Measurements from ENCODE around the gene MORN1.

Gene MORN1

DNA sequence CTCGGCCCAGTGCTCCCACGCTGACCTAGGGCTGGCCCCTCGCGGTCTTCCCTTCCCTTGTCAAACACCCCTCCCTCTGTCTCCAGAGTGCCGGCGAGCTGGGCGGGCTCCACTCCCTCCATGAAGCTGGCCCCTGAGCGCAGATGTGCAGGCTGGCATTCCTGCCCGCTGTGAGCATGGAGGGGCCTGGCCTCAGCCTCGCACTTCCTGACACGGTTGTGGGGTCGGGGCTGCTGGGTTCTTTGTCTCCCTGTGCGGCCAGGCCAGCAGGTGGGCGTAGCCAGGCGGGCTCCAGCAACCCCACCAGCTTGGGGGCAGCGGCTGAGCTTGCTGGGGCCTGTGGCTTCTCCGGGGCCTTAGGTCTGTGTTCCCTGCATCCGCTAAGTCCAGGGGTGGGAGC is 35.2 kb upstream of the MORN1 start:
- intact Hi-C loops (cut with DNase I) = no loop called here

DNA sequence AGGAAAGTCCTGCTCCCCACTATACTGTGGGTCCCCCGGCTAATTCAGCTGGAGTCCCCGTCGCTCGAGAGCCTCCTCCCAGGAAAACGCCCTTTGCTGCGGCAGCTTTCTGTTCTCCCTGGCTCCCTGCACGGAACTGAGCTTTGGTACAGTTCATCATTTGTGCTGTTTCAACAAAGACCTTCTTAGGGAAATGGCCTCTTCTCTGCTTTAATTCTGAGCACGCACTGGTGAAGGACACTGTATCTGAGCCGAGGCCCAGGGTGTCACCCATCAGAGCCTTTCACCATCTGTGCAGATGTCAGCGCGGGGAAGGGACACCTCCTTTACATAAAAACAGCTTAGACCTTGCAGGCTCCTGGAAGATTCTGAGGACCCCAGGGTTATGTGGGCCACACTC is 34.5 kb upstream of the MORN1 start:
- DNase-seq = peak in 15 of 42 donors; percentile 30 to 69 (median 42)
- intact Hi-C loops (cut with DNase I) = no loop called here

More for the DNA sequence above, 35.2 kb upstream of the MORN1 start:
- no peak for DNase-seq

DNA sequence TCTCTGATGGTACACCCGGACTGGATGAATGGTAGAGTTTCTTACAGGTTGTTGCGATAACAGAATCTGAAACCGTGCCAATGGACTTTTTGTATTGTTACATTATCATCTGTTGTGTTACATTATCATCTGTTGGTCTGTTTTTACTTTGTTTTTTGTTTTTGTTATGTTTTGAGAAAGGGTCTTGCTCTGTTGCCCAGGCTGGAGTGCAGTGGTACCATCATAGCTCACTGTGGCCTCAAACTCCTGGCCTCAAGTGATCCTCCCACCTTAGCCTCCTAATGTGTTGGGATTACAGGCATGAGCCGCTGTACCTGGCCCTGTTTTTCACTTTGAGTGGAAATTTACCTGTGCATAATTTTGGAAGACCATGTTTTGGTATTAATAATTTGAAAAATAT is 31.2 kb upstream of the MORN1 start:
- DNase-seq = no peak
- intact Hi-C loops (cut with DNase I) = no loop called here

- intact Hi-C loops (cut with DNase I) = no loop called here
Observed at GRCh38 chr1:2419416-2419815, 28.1 kb upstream of the MORN1 start.

GRCh38 chr1:2418791-2419320 is 27.5 kb upstream of the MORN1 start:
- intact Hi-C loops (cut with DNase I) = no loop called here
- no peak for DNase-seq

More at GRCh38 chr1:2419416-2419815, 28.1 kb upstream of the MORN1 start:
- DNase-seq = no peak

DNA sequence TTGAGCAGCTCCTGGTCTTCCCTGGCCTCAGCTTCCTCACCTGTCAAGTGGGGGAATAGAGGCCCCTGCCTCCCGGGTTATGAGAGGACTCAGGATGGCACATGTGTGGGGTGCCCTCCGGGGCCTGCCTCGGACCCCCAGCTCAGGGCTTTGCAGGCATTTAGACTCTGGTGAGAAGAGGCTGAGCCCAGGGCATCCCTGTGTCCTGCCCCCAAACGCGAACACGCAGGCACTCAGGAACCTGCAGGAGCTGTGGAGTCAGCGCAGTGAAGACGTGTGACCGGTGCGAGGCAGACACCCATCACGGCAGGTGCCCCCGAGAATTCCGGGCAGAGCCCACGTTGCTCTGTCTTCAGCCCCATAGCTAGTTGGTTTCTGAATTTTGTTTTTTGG is 26.5 kb upstream of the MORN1 start:
- intact Hi-C loops (cut with DNase I) = no loop called here
- no peak for DNase-seq

DNA sequence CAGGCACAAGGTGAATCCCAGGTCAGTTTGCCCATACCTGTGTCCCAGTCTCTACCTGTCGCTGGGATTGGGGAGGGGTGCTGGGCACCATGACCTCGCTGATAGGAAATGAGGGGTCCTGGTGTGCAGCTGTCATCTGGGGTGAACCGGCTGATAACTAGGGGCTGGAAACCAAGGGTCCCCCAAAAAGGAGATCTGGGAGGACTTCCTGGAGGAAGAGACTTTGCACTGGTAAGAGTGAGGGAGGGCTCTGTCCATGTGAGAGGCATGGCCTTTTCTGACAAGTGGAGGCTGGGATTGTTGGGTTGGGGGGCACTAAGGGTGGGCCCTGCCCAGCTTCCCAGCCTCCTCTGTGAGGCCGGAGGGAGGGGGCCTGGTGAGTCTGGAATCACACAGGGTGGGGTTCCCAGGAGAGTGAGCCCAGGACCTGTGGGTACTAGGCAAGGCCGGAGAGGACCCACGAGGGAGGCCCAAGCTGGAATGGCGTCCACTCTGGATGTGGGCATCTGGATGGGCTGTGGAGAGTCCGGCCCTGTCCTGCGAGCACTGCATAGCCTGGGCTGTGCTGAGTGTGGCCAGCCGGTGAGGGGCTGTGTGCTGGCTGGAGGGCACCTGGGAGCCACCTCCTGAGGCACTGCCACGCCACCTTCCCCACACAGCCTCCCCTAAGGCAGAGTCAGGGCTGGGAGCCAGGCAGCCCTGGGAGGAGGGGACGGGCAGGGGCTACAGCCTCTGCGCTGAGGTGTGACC is 25.9 kb upstream of the MORN1 start:
- DNase-seq = no peak
- intact Hi-C loops (cut with DNase I) = no loop called here

DNA sequence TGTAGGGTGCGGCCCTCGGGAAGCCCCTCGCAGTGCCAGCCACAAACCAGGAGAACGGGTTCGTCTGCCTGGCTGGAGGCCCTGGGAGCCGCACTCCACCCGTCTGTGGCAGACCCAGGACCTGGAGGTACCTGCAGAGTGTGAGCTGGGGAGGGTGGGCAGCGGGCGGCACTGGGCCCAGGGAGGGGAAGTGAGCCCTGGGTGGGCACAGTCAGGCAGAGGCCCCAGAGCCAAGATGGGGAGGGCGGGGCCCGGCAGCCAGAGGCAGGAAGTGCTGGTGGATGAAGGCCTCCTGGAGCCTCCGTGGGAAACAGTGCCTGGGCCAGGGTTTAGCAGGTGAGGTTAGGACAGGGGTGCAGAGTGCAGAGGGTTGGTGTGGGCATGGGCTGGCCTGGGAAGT is 25.0 kb upstream of the MORN1 start:
- DNase-seq = no peak

GRCh38 chr1:2415801-2416208 is 24.5 kb upstream of the MORN1 start:
- no peak for DNase-seq

More for the DNA sequence above, 25.0 kb upstream of the MORN1 start:
- intact Hi-C loops (cut with DNase I) = no loop called here

GRCh38 chr1:2415337-2415736 is 24.0 kb upstream of the MORN1 start:
- intact Hi-C loops (cut with DNase I) = no loop called here
- DNase-seq = no peak

More at GRCh38 chr1:2415801-2416208, 24.5 kb upstream of the MORN1 start:
- intact Hi-C loops (cut with DNase I) = no loop called here

GRCh38 chr1:2414297-2414958 is 23.1 kb upstream of the MORN1 start:
- intact Hi-C loops (cut with DNase I) = loop anchor here (1.0 kb wide), 1 partner anchor 134 kb away; no protein-coding TSS in a partner anchor
- peak; percentile 68 to 93 (median 86) for DNase-seq

DNA sequence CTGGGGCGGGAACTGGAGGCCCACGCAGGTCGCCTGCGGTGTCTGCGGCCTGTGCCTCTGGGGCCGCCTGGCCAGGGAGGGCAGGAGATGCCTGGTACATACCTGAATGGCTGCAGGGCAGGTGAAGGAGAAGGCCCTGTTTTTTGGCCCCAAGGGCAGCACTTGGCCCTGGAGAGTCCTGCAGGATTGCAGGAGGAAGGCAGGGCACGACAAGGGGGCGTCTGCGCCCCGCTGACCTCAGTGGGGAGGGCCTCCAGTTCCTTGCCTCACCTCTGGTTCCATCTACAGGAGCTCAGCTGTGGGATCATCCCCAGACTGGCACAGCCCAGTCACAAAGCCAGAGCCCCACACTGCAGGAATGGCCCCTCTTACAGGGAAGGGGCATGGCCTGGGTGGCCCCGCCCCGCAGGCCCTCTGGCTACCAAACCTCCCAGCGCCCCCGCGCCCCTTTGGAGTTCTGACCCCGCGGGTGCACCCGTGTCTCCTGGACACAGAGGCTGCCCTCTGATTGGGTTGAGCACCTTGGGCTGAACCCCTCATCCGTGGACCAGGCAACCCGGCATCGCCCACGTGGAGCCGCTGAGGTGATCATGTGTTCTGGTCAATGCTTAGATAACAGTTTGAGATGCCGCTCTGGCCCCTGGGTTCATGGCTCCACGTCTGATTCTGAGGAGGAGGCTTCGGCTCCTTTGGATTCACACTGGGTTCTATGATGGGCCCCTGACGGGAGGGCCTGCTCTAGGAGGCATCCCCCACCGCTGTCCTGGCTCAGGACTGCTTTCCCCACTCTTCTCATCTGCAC is 22.3 kb upstream of the MORN1 start:
- DNase-seq = peak in 1 of 42 donors; percentile 47
- intact Hi-C loops (cut with DNase I) = loop anchor here (1.0 to 2.0 kb wide), 2 partner anchors 21 to 135 kb away; no protein-coding TSS in a partner anchor

GRCh38 chr1:2412773-2413494 is 21.6 kb upstream of the MORN1 start:
- peak in 5 of 42 donors; percentile 12 to 27 (median 20) for DNase-seq
- intact Hi-C loops (cut with DNase I) = loop anchor here (2.0 kb wide), 1 partner anchor 20 kb away; no protein-coding TSS in a partner anchor

DNA sequence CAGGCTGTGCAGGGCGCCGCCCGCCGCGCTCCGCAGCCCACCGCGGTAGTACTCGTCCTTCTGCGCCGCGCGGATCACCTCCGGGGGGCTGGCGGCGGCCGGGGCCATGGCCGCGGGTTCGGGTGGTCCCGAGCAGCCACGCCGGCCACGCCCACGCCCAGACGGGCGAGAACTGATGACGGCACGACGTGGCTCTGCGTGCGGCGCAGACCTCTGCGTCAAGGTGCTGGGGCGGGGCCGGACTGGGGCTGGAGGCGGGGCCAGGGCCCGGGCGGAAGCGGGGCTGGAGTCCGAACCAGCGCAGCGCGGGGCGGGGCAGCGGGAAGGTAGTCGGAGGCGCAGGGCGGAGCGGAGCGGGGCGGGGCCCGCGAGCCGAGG is 21.0 kb upstream of the MORN1 start, which contains the start of gene PEX10:
TSS of gene PEX10 (minus strand) at position 170 of the 378 bp plus-strand sequence. CDS start at position 108, 62 bp downstream.
- intact Hi-C loops (cut with DNase I) = loop anchor here (2.0 kb wide), 1 partner anchor 20 kb away; no protein-coding TSS in a partner anchor
- peak; percentile 84 to 99 (median 97) for DNase-seq

GRCh38 chr1:2411801-2412394 is 20.5 kb upstream of the MORN1 start:
- intact Hi-C loops (cut with DNase I) = loop anchor here (2.0 kb wide), 1 partner anchor 19 kb away; no protein-coding TSS in a partner anchor
- DNase-seq = peak in 4 of 42 donors; percentile 18 to 45 (median 28)

DNA sequence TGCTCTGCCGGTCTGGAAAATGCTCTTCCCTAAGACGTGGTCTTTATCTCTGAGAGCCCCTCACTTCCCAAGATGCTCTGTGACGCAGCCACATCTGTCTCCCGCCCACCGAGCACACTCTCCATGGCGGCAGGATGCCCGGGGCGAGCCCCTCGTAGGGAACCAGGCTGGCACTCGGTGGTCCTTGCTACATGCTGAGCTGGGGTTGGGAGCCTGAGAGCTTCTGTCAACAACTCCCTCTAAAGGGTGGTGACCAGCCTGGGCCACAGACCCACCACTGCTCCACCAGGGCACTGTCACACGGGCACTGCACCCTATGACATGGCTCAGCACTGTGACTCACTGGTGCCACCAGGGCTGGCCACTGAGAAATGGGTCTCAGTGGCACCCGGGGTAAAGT is 18.4 kb upstream of the MORN1 start:
- intact Hi-C loops (cut with DNase I) = no loop called here
- no peak for DNase-seq

DNA sequence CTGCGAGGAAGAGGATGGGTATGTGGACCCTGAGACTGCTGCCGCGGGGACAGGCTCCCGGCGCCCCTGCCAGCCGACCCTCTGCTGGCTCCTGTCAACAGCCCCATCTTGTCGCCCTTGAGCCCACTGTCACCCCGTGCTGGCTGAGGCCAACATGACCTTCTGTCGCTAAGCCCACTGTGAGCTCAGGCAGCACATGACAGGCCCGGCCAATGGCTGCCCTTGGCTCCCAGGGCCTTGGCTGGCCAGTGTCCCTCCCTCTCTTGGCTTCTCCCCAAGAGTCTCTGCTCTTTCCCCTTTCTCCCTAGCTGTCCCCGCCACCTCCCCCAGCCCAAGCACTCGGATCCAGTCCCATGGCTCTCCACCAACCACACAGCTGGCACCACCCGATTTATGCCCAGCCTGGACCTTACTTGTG is 17.5 kb upstream of the MORN1 start:
- intact Hi-C loops (cut with DNase I) = no loop called here
- no peak for DNase-seq

DNA sequence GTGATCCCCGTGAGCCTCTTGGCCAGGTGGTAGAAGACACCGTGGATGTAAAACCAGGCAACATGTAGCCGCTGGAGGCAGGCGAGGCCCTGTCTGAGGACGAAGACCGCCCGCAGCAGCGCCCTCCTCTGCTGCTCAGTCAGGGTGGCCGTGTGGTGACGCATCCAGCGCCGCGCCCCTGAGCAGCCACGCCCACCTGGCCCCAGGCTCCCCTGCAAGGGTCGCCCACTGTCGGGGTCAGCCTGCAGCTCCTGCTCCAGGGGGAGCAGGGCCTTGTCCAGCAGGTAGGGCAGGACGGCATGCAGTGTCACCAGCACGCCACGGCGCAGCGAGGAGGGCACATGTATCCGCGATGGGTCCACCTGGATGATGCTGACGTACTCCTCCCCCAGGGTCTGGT is 17.1 kb upstream of the MORN1 start:
- intact Hi-C loops (cut with DNase I) = no loop called here

More for the DNA sequence above, 17.1 kb upstream of the MORN1 start:
- DNase-seq = no peak
